Measurements from ENCODE around the gene MGAT4C. TPM values are rescaled to one million over a fixed set of nuclear protein-coding genes. Genes with fewer than 3 reads are reported as not detected.

Gene MGAT4C
- total RNA-seq, 1 donor from 2014 or later, result 0.25 TPM

DNA sequence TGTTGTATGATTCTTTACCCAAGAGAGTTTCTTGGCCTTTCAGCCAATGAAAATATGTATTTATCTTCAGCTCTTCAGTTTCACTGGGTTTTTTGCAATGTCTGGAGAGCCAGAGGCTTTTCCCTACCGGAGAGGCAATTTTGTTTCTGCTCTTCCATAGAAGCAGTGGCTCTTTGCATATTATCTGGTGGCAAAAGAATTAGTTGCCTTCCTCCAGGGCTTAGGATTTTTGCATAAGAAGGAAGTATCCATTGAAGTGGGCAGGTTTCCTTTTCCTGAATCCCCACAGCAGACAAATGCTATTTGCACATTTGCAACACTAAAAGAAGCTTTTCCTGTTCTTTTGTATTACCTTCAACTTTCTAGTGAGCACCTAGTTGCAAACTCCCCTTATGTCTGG is 306.9 kb downstream of the MGAT4C start:
- H3K4me3 ChIP-seq, result no peak overlapping the region
- no peak for TF ChIP-seq POLR2AphosphoS5 (IDR thresholded peaks at IDR 0.05; ENCODE audit: insufficient read depth in 1 of 2, low read depth in 1 of 2)
- TF ChIP-seq, protein P1, sequence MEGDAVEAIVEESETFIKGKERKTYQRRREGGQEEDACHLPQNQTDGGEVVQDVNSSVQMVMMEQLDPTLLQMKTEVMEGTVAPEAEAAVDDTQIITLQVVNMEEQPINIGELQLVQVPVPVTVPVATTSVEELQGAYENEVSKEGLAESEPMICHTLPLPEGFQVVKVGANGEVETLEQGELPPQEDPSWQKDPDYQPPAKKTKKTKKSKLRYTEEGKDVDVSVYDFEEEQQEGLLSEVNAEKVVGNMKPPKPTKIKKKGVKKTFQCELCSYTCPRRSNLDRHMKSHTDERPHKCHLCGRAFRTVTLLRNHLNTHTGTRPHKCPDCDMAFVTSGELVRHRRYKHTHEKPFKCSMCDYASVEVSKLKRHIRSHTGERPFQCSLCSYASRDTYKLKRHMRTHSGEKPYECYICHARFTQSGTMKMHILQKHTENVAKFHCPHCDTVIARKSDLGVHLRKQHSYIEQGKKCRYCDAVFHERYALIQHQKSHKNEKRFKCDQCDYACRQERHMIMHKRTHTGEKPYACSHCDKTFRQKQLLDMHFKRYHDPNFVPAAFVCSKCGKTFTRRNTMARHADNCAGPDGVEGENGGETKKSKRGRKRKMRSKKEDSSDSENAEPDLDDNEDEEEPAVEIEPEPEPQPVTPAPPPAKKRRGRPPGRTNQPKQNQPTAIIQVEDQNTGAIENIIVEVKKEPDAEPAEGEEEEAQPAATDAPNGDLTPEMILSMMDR (IDR thresholded peaks at IDR 0.05), result no peak
- TF ChIP-seq POLR2A (IDR thresholded peaks at IDR 0.05), result no peak
- intact Hi-C loops (cut with DNase I), result no loop called here
- H3K27ac ChIP-seq, result no peak overlapping the region
- H3K36me3 ChIP-seq, result no peaks in the 10 kb centered on the region
- no peaks in the 10 kb centered on the region for H3K27me3 ChIP-seq
- H3K4me1 ChIP-seq, result no peaks in the 10 kb centered on the region
- no peak for DNase-seq (ENCODE audit: extremely low spot score in 2 of 2)
- H3K9me3 ChIP-seq, result no peaks in the 10 kb centered on the region

DNA sequence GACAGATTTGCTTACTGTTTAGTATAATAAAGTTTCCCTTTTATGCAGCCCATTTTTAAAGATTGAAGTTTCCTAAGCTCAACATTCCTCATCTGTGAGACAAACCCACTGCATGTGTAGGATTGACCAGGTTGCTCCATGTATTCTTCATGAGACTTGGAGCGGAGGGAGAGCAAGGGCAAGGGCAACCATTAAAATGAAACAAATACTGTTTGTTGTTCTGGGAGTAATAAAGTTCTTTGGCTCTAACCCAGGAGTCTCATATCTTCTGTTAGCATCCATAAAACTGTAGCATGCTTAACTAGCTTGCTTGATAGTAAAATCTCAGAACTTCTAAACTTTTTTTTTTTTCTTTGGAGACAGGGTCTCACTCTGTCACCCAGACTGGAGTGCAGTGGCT is 307.9 kb downstream of the MGAT4C start:
- no peak overlapping the region for H3K27ac ChIP-seq
- TF ChIP-seq POLR2A (IDR thresholded peaks at IDR 0.05) (no peak), POLR2AphosphoS5 (IDR thresholded peaks at IDR 0.05; ENCODE audit: insufficient read depth in 1 of 2, low read depth in 1 of 2) (no peak)
- TF ChIP-seq, protein P1 (IDR thresholded peaks at IDR 0.05), result no peak
- no peaks in the 10 kb centered on the region for H3K27me3 ChIP-seq
- no peak overlapping the region for H3K4me3 ChIP-seq
- H3K36me3 ChIP-seq, result no peaks in the 10 kb centered on the region
- H3K4me1 ChIP-seq, result no peaks in the 10 kb centered on the region
- intact Hi-C loops (cut with DNase I), result no loop called here
- H3K9me3 ChIP-seq, result no peaks in the 10 kb centered on the region
- no peak for DNase-seq (ENCODE audit: extremely low spot score in 2 of 2)

DNA sequence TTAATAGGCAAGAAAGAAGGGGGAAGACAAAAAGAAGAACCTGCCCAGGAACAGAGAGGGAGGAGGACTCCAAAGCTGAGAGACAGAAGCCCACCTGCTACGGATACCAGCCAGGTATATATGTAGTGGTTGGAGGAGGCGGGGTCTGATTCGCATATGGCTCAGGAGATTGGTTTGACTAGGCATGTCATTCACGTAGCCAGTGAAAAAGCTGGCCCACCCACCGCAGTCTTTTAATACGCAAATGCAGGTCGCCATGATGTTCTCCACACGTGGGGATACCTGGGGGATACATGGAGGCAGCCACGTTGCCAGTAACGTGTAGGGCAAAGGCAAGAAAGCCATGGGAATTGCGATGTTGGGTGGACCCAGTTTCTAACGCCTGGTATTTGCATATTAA is 308.9 kb downstream of the MGAT4C start:
- H3K9me3 ChIP-seq, result no peaks in the 10 kb centered on the region
- intact Hi-C loops (cut with DNase I), result no loop called here
- no peak overlapping the region for H3K4me3 ChIP-seq
- H3K27ac ChIP-seq, result no peak overlapping the region
- no peaks in the 10 kb centered on the region for H3K36me3 ChIP-seq
- DNase-seq (ENCODE audit: extremely low spot score in 2 of 2), result no peak
- TF ChIP-seq POLR2A (IDR thresholded peaks at IDR 0.05) (no peak), POLR2AphosphoS5 (IDR thresholded peaks at IDR 0.05; ENCODE audit: insufficient read depth in 1 of 2, low read depth in 1 of 2) (no peak)
- TF ChIP-seq, protein P1 (IDR thresholded peaks at IDR 0.05), result no peak
- no peaks in the 10 kb centered on the region for H3K4me1 ChIP-seq
- no peaks in the 10 kb centered on the region for H3K27me3 ChIP-seq

DNA sequence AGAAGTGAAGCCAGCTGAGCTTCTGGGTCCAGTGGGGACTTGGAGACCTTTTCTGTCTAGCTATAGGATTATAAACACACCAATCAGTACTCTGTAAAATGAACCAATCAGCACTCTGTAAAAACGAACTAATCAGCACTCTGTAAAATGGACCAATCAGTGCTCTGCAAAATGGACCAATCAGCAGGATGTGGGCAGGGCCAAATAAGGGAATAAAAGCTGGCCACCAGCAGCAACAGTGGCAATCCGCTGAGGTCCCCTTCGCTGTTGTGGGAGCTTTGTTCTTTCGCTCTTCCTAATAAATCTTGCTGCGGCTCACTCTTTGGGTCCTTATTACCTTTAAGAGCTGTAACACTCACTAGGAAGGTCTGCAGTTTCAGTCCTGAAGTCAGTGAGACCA is 309.8 kb downstream of the MGAT4C start:
- H3K36me3 ChIP-seq, result no peaks in the 10 kb centered on the region
- H3K27ac ChIP-seq, result no peak overlapping the region
- no peak overlapping the region for H3K4me3 ChIP-seq
- no peak for DNase-seq (ENCODE audit: extremely low spot score in 2 of 2)
- intact Hi-C loops (cut with DNase I), result no loop called here
- H3K9me3 ChIP-seq, result no peaks in the 10 kb centered on the region
- TF ChIP-seq POLR2A (IDR thresholded peaks at IDR 0.05) (no peak), POLR2AphosphoS5 (IDR thresholded peaks at IDR 0.05; ENCODE audit: insufficient read depth in 1 of 2, low read depth in 1 of 2) (no peak)
- TF ChIP-seq, protein P1 (IDR thresholded peaks at IDR 0.05), result no peak
- no peaks in the 10 kb centered on the region for H3K27me3 ChIP-seq
- H3K4me1 ChIP-seq, result no peaks in the 10 kb centered on the region

DNA sequence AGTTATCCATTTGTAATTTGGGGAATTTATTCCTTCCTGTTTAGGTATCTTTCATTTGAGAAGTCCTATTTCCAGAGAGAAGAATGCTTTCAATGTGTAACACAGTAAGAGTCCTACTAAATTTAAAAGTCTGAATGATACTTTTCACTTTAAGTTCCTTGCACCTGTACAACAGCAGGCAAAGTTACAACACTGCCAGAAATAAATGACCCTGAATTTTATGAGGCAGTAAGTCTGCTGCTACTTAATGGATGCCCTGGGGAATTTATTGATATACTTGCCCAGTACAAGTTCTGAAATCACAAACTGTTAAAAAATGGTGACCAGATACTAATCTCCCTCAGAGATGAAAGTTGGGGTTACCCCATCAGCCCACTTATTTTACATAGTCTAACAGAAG is 329.0 kb downstream of the MGAT4C start:
- no peak for DNase-seq (ENCODE audit: extremely low spot score in 2 of 2)
- no peaks in the 10 kb centered on the region for H3K9me3 ChIP-seq
- TF ChIP-seq, protein P1 (IDR thresholded peaks at IDR 0.05), result no peak
- TF ChIP-seq POLR2AphosphoS5 (IDR thresholded peaks at IDR 0.05; ENCODE audit: insufficient read depth in 1 of 2, low read depth in 1 of 2) (no peak), POLR2A (IDR thresholded peaks at IDR 0.05) (no peak)
- H3K27me3 ChIP-seq, result no peaks in the 10 kb centered on the region
- intact Hi-C loops (cut with DNase I), result no loop called here
- H3K27ac ChIP-seq, result no peak overlapping the region
- no peak overlapping the region for H3K4me3 ChIP-seq
- H3K36me3 ChIP-seq, result no peaks in the 10 kb centered on the region
- no peaks in the 10 kb centered on the region for H3K4me1 ChIP-seq
